T-cell (primary cell): Measurements from ENCODE around the gene SMAP2. TPM values are rescaled to one million over a fixed set of nuclear protein-coding genes. Genes with fewer than 3 reads are reported as not detected.

Experiments used
- ATAC-seq, 4 experiments: fragments of 200-7000 bp in 3 of 4; fragments of 150-1000 bp in 1 of 4; cut with Tn5 transposase; replicated peaks in 1 of 4; 1 replicate in 3 of 4; 2 replicates in 1 of 4; pipeline ENCODE4 v1.10.0; 2021; ENCODE audit warnings: moderate library complexity in 3 of 4, mild to moderate bottlenecking in 2 of 4, moderate number of reproducible peaks in 1 of 4
- CTCF ChIA-PET, 2 donors: fragments of 300-600 bp; sonication (Branson Sonifier 250); formaldehyde crosslinking; loops; one replicate each; lab custom pipeline; 2022; ENCODE audit warnings: antibody characterized with exemption in 2 of 2; lab: Charles Lee
- POLR2A ChIA-PET, 2 donors: fragments of 300-600 bp; sonication (Branson Sonifier 250); formaldehyde crosslinking; loops; one replicate each; lab custom pipeline; 2022; ENCODE audit warnings: antibody characterized with exemption in 2 of 2; lab: Charles Lee
- DNase-seq, 35 experiments: peaks; one replicate each; pipeline versions ENCODE4 v3.0.0 to v3.0.0-alpha.2; 2013 to 2023
- H3K27ac ChIP-seq: one replicate; pipeline ENCODE4 v1.5.1; 2013; ENCODE audit warnings: low read length
- H3K27me3 ChIP-seq, 2 experiments: replicated peaks in 1 of 2; 1 replicate in 1 of 2; 2 replicates in 1 of 2; pipeline versions ENCODE4 v1.6.1 to v1.7.0; 2013; ENCODE audit warnings: low read length in 1 of 2, mixed read lengths in 1 of 2; ENCODE audit not compliant: control insufficient read depth in 2 of 2, insufficient read depth in 2 of 2; ENCODE audit errors: extremely low read depth in 1 of 2
- H3K36me3 ChIP-seq, 2 donors: 1 replicate in 1 of 2; 2 replicates in 1 of 2; pipeline versions ENCODE4 v1.6.1 to v1.7.0; 2013; ENCODE audit warnings: low read length in 1 of 2; ENCODE audit not compliant: control insufficient read depth in 2 of 2, insufficient read depth in 1 of 2; ENCODE audit errors: extremely low read depth in 1 of 2
- H3K4me1 ChIP-seq, 2 experiments: 1 replicate in 1 of 2; 2 replicates in 1 of 2; pipeline versions ENCODE4 v1.6.1 to v1.7.0; 2013; ENCODE audit warnings: low read length in 2 of 2, mixed read lengths in 1 of 2; ENCODE audit not compliant: insufficient read depth in 2 of 2, control insufficient read depth in 1 of 2; ENCODE audit errors: extremely low read depth in 1 of 2
- H3K4me3 ChIP-seq, 2 donors: 1 replicate in 1 of 2; 2 replicates in 1 of 2; pipeline versions ENCODE4 v1.5.1 to v1.7.0; 2013; ENCODE audit warnings: mild to moderate bottlenecking in 2 of 2, low read length in 1 of 2, moderate library complexity in 1 of 2; ENCODE audit not compliant: control insufficient read depth in 1 of 2; ENCODE audit errors: extremely low read depth in 1 of 2
- H3K9me3 ChIP-seq: 2 replicates; pipeline ENCODE4 v1.7.0; 2013
- H3K27ac Mint-ChIP-seq, 2 donors: one replicate each; pipeline ENCODE4 v1.8.0; 2020 to 2021; ENCODE audit warnings: mild to moderate bottlenecking in 2 of 2, mixed read lengths in 2 of 2
- H3K27me3 Mint-ChIP-seq, 2 donors: one replicate each; pipeline ENCODE4 v1.8.0; 2021 to 2022; ENCODE audit warnings: mixed read lengths in 2 of 2
- H3K36me3 Mint-ChIP-seq: one replicate; pipeline ENCODE4 v1.8.0; 2021; ENCODE audit warnings: mixed read lengths
- H3K4me1 Mint-ChIP-seq, 3 donors: one replicate each; pipeline ENCODE4 v1.8.0; 2020 to 2022; ENCODE audit warnings: mixed read lengths in 3 of 3, mild to moderate bottlenecking in 1 of 3
- H3K4me3 Mint-ChIP-seq, 3 donors: one replicate each; pipeline ENCODE4 v1.8.0; 2020 to 2022; ENCODE audit warnings: mild to moderate bottlenecking in 3 of 3, mixed read lengths in 3 of 3, moderate library complexity in 3 of 3
- H3K9me3 Mint-ChIP-seq, 3 donors: one replicate each; pipeline ENCODE4 v1.8.0; 2020 to 2022; ENCODE audit warnings: mixed read lengths in 3 of 3
- WGBS: methylation state at CpG from one replicate; pipeline ENCODE4 v1.1.5; 2013; ENCODE audit warnings: missing lambda C conversion rate; ENCODE audit not compliant: insufficient coverage; 5-methylcytosine and 5-hydroxymethylcytosine counted together
- total RNA-seq, 35 experiments: library from RNA in 6 of 35; stranded (reverse) in 6 of 35; fragments of 120-200 nt in 1 of 35; gene quantifications; one replicate each; pipeline versions ENCODE4 v1.2.1 to v1.2.4 and lab custom pipeline; 2013 to 2026

SMAP2 gene
- total RNA-seq, 5 donors from 2014 or later (not counting 1 experiment from before 2014, with no cell fraction given), result 120 to 254 (median 123) TPM

GRCh38 chr1:40421431-40422384 lies 48.2 kb downstream of the SMAP2 start:
- H3K36me3 ChIP-seq, result peaks cover 8 to 77% of the 10 kb centered on the region in 2 donors
- H3K4me1 ChIP-seq, result no peaks in the 10 kb centered on the region
- no peak overlapping the region for H3K27ac ChIP-seq
- ATAC-seq (no peak), DNase-seq (no peak)
- H3K4me3 ChIP-seq, result no peak overlapping the region
- H3K9me3 Mint-ChIP-seq, result peaks cover 0 to 4% (median 0%) of the 10 kb centered on the region in 3 donors
- ChIA-PET POLR2A (interaction anchor here in 1 of 2 donors (0.6 kb wide), 1 partner anchor 271 kb away, joined by 7 read pairs; no protein-coding TSS in a partner anchor), CTCF (interaction anchor here (0.6 to 1.0 kb wide), 3 partner anchors 12 to 278 kb away, joined by 3 to 12 read pairs (median 3); no protein-coding TSS in a partner anchor)
- no peaks in the 10 kb centered on the region for H3K27me3 Mint-ChIP-seq
- peaks cover 8 to 28% (median 8%) of the 10 kb centered on the region in 3 donors for H3K4me1 Mint-ChIP-seq
- WGBS, result 68% methylated on average over 3 of the region's 15 CpGs
- H3K4me3 Mint-ChIP-seq, result no peak overlapping the region
- peaks cover 83% of the 10 kb centered on the region for H3K36me3 Mint-ChIP-seq
- H3K27ac Mint-ChIP-seq, result peak overlapping the region; percentile 56 to 69
- no peaks in the 10 kb centered on the region for H3K9me3 ChIP-seq
- no peaks in the 10 kb centered on the region for H3K27me3 ChIP-seq

GRCh38 chr1:40422630-40423263 lies 49.2 kb downstream of the SMAP2 start:
- no peak overlapping the region for H3K27ac Mint-ChIP-seq
- no peak overlapping the region for H3K27ac ChIP-seq
- peaks cover 74% of the 10 kb centered on the region for H3K36me3 Mint-ChIP-seq
- H3K9me3 ChIP-seq, result no peaks in the 10 kb centered on the region
- ChIA-PET CTCF (no interaction called here), POLR2A (interaction anchor here in 1 of 2 donors (0.5 kb wide), 1 partner anchor 272 kb away, joined by 3 read pairs; no protein-coding TSS in a partner anchor)
- H3K36me3 ChIP-seq, result peaks cover 4 to 67% of the 10 kb centered on the region in 2 donors
- H3K4me1 ChIP-seq, result no peaks in the 10 kb centered on the region
- H3K4me3 ChIP-seq, result no peak overlapping the region
- 93% methylated on average over 3 of the region's 11 CpGs for WGBS
- H3K27me3 Mint-ChIP-seq, result no peaks in the 10 kb centered on the region
- no peak for DNase-seq
- peaks cover 0 to 4% (median 0%) of the 10 kb centered on the region in 3 donors for H3K9me3 Mint-ChIP-seq
- peaks cover 8 to 22% (median 8%) of the 10 kb centered on the region in 3 donors for H3K4me1 Mint-ChIP-seq
- H3K27me3 ChIP-seq, result no peaks in the 10 kb centered on the region
- H3K4me3 Mint-ChIP-seq, result no peak overlapping the region
- ATAC-seq, result no peak

- no peak overlapping the region for H3K27ac ChIP-seq
- ChIA-PET CTCF (no interaction called here), POLR2A (interaction anchor here in 1 of 2 donors (0.5 kb wide), 1 partner anchor 49 kb away, joined by 3 read pairs; no protein-coding TSS in a partner anchor)
- H3K9me3 ChIP-seq, result no peaks in the 10 kb centered on the region
- no peak overlapping the region for H3K4me3 ChIP-seq
- Mint-ChIP-seq H3K36me3 (peaks cover 69% of the 10 kb centered on the region), H3K27ac (no peak overlapping the region), H3K4me1 (peaks cover 8 to 22% (median 8%) of the 10 kb centered on the region in 3 donors), H3K27me3 (no peaks in the 10 kb centered on the region), H3K9me3 (peaks cover 0 to 4% (median 0%) of the 10 kb centered on the region in 3 donors), H3K4me3 (no peak overlapping the region)
- DNase-seq (no peak), ATAC-seq (no peak)
- H3K36me3 ChIP-seq, result peaks cover 4 to 62% of the 10 kb centered on the region in 2 donors
- 100% methylated on average over 1 of the region's 4 CpGs for WGBS
- no peaks in the 10 kb centered on the region for H3K27me3 ChIP-seq
- H3K4me1 ChIP-seq, result no peaks in the 10 kb centered on the region
Observed at GRCh38 chr1:40423264-40423642, 49.7 kb downstream of the SMAP2 start.

GRCh38 chr1:40423951-40424618 lies 50.6 kb downstream of the SMAP2 start:
- POLR2A ChIA-PET, result no interaction called here
- ATAC-seq (no peak), DNase-seq (no peak)
- 100% methylated on average over 4 of the region's 6 CpGs for WGBS
- peak overlapping the region in 1 of 2 donors; percentile 35 for H3K27ac Mint-ChIP-seq
- Histone ChIP-seq H3K27me3 (no peaks in the 10 kb centered on the region), H3K36me3 (peaks cover 4 to 54% of the 10 kb centered on the region in 2 donors), H3K4me1 (no peaks in the 10 kb centered on the region), H3K27ac (no peak overlapping the region), H3K9me3 (no peaks in the 10 kb centered on the region), H3K4me3 (no peak overlapping the region)
- H3K9me3 Mint-ChIP-seq, result peaks cover 0 to 4% (median 0%) of the 10 kb centered on the region in 3 donors
- H3K4me1 Mint-ChIP-seq, result peaks cover 5 to 22% (median 8%) of the 10 kb centered on the region in 3 donors
- H3K36me3 Mint-ChIP-seq, result peaks cover 61% of the 10 kb centered on the region
- H3K27me3 Mint-ChIP-seq, result no peaks in the 10 kb centered on the region
- CTCF ChIA-PET, result no interaction called here
- no peak overlapping the region for H3K4me3 Mint-ChIP-seq

- Mint-ChIP-seq H3K9me3 (peaks cover 0 to 4% (median 0%) of the 10 kb centered on the region in 3 donors), H3K27me3 (no peaks in the 10 kb centered on the region), H3K4me1 (peaks cover 5 to 20% (median 8%) of the 10 kb centered on the region in 3 donors), H3K27ac (no peak overlapping the region), H3K4me3 (no peak overlapping the region), H3K36me3 (peaks cover 53% of the 10 kb centered on the region)
- WGBS, result 81% methylated on average over 4 of the region's 4 CpGs
- ChIA-PET CTCF (interaction anchor here (0.6 to 0.7 kb wide), 2 partner anchors 273 to 626 kb away, joined by 3 read pairs; no protein-coding TSS in a partner anchor), POLR2A (interaction anchor here (0.6 to 0.7 kb wide), 4 partner anchors 13 to 275 kb away, joined by 3 to 6 read pairs (median 3); no protein-coding TSS in a partner anchor)
- H3K36me3 ChIP-seq, result peaks cover 4 to 46% of the 10 kb centered on the region in 2 donors
- H3K4me3 ChIP-seq, result no peak overlapping the region
- peak in 1 of 4 experiments; percentile 12 for ATAC-seq
- H3K27ac ChIP-seq, result no peak overlapping the region
- no peaks in the 10 kb centered on the region for H3K9me3 ChIP-seq
- no peak for DNase-seq
- no peaks in the 10 kb centered on the region for H3K4me1 ChIP-seq
- H3K27me3 ChIP-seq, result no peaks in the 10 kb centered on the region
Observed at GRCh38 chr1:40425198-40425597, 51.7 kb downstream of the SMAP2 start.

GRCh38 chr1:40431385-40431784 lies 57.9 kb downstream of the SMAP2 start:
- H3K9me3 ChIP-seq, result no peaks in the 10 kb centered on the region

More at GRCh38 chr1:40431385-40431784, 57.9 kb downstream of the SMAP2 start:
- no peak overlapping the region for H3K4me3 Mint-ChIP-seq
- DNase-seq (no peak), ATAC-seq (no peak)
- no peaks in the 10 kb centered on the region for H3K4me1 Mint-ChIP-seq
- H3K27me3 Mint-ChIP-seq, result no peaks in the 10 kb centered on the region
- POLR2A ChIA-PET, result no interaction called here
- H3K4me3 ChIP-seq, result no peak overlapping the region
- peaks cover 8% of the 10 kb centered on the region for H3K36me3 Mint-ChIP-seq
- no peak overlapping the region for H3K27ac Mint-ChIP-seq
- H3K4me1 ChIP-seq, result no peaks in the 10 kb centered on the region
- no peaks in the 10 kb centered on the region for H3K27me3 ChIP-seq
- no peaks in the 10 kb centered on the region for H3K36me3 ChIP-seq
- H3K27ac ChIP-seq, result no peak overlapping the region
- no peaks in the 10 kb centered on the region for H3K9me3 Mint-ChIP-seq
- CTCF ChIA-PET, result no interaction called here
